ENCODE results near the gene RPL38. TPM values are rescaled to one million over a fixed set of nuclear protein-coding genes. Genes with fewer than 3 reads are reported as not detected.

Gene RPL38
- total RNA-seq, 1 donor from 2014 or later: 539 TPM

- Mint-ChIP-seq H3K27me3 (ENCODE audit: low read depth) (no peaks in the 10 kb centered on the region), H3K4me3 (ENCODE audit: unreplicated experiment) (no peak overlapping the region), H3K9me3 (ENCODE audit: low read depth) (no peaks in the 10 kb centered on the region), H3K4me1 (ENCODE audit: low read depth) (peaks cover 9% of the 10 kb centered on the region), H3K27ac (ENCODE audit: unreplicated experiment) (no peak overlapping the region), H3K36me3 (ENCODE audit: low read depth) (no peaks in the 10 kb centered on the region)
- TF ChIP-seq CTCF (IDR thresholded peaks at IDR 0.05): no peak
- no peak for DNase-seq (ENCODE audit: low spot score)
Measured at GRCh38 chr17:74241431-74241830, 38.0 kb downstream of the RPL38 start.

DNA sequence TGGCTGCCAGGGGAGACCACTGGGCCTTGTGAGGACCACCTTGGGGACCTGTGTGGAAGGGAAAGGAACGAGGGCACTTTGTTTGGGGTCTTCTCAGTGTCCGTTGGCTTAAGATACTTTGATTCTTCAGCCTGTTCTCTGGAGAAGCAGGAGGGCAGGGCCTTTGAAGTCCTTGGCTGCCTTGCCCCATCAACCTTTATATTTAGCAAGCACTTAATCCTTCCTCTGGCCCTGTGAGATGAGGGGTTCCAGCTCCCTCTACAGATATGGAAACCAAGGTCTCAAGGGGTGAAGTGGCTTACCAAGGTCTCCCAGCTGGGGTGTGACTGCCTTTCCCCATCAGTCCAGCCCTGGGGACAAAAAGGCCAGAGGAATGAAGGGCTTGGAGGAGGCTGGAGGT lies 38.4 kb downstream of the RPL38 start:
- Mint-ChIP-seq H3K4me1 (ENCODE audit: low read depth) (peaks cover 9% of the 10 kb centered on the region), H3K4me3 (ENCODE audit: unreplicated experiment) (no peak overlapping the region), H3K27ac (ENCODE audit: unreplicated experiment) (no peak overlapping the region), H3K27me3 (ENCODE audit: low read depth) (no peaks in the 10 kb centered on the region), H3K36me3 (ENCODE audit: low read depth) (no peaks in the 10 kb centered on the region), H3K9me3 (ENCODE audit: low read depth) (no peaks in the 10 kb centered on the region)
- TF ChIP-seq CTCF (IDR thresholded peaks at IDR 0.05): no peak
- no peak for DNase-seq (ENCODE audit: low spot score)

DNA sequence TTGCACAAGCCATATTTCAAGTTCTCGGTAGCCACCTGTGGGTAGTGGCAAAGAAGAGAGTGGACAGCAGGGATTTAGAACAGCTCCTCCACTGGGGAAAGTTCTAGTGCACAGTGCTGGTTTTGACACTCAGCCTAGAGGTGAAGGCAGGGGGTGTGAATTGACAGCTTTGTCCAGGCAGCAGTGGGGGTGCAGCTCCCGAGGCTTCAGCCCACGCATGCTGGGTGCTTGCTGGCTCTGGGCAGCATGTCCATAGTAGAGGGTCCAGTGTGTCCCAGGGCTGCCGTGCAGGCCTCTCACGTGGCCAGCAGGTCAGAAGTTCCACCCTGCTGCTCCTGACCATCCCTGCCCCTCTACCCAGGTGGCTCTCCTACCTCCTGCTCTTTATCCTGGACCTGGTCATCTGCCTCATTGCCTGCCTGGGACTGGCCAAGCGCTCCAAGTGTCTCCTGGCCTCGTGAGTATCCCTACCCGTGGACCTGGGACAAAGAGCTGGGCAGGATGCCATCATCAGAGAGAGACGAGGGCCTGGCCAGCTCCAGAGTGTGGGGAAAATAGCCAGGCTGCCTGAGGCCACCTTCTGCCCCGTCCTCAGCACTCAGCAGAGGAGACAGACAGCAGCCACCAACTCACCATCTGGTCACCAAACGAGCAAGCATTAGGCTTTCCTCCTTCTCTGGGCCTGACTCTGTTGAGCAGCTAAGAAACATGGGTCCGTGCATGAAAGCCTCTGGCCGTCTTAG lies 39.7 kb downstream of the RPL38 start:
- Mint-ChIP-seq H3K4me3 (ENCODE audit: unreplicated experiment) (no peak overlapping the region), H3K4me1 (ENCODE audit: low read depth) (peaks cover 9% of the 10 kb centered on the region), H3K27ac (ENCODE audit: unreplicated experiment) (no peak overlapping the region), H3K27me3 (ENCODE audit: low read depth) (no peaks in the 10 kb centered on the region), H3K36me3 (ENCODE audit: low read depth) (no peaks in the 10 kb centered on the region), H3K9me3 (ENCODE audit: low read depth) (no peaks in the 10 kb centered on the region)
- no peak for TF ChIP-seq CTCF (IDR thresholded peaks at IDR 0.05)
- DNase-seq (ENCODE audit: low spot score): no peak

GRCh38 chr17:74244128-74244527 lies 40.6 kb downstream of the RPL38 start:
- DNase-seq (ENCODE audit: low spot score): no peak
- H3K36me3 Mint-ChIP-seq (ENCODE audit: low read depth): no peaks in the 10 kb centered on the region
- no peak for TF ChIP-seq CTCF (IDR thresholded peaks at IDR 0.05)
- no peak overlapping the region for H3K4me3 Mint-ChIP-seq (ENCODE audit: unreplicated experiment)
- H3K27ac Mint-ChIP-seq (ENCODE audit: unreplicated experiment): no peak overlapping the region
- peaks cover 2% of the 10 kb centered on the region for H3K27me3 Mint-ChIP-seq (ENCODE audit: low read depth)
- H3K9me3 Mint-ChIP-seq (ENCODE audit: low read depth): no peaks in the 10 kb centered on the region
- H3K4me1 Mint-ChIP-seq (ENCODE audit: low read depth): peaks cover 9% of the 10 kb centered on the region

DNA sequence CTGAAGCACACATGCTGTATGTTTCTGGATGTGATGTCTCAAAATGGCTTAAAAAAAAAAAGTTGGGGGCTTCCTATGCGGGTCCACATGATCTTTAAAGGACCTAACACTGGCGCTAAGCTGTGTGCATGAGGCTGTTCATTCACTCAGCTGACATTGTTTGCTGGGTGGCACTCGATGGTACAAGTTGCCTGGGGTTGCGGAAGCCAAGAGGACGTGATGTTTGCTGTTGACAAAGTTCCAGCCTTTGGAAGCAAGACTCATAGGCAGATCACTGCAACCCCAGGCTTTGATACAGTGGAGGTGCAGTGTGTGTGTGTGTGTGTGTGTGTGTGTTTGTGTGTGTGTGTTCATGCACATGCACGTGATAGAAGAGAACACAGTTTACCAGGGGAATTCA lies 41.1 kb downstream of the RPL38 start:
- H3K4me3 Mint-ChIP-seq (ENCODE audit: unreplicated experiment): no peak overlapping the region
- DNase-seq (ENCODE audit: low spot score): no peak
- no peaks in the 10 kb centered on the region for H3K9me3 Mint-ChIP-seq (ENCODE audit: low read depth)
- H3K27me3 Mint-ChIP-seq (ENCODE audit: low read depth): peaks cover 4% of the 10 kb centered on the region
- H3K4me1 Mint-ChIP-seq (ENCODE audit: low read depth): peaks cover 9% of the 10 kb centered on the region
- no peak overlapping the region for H3K27ac Mint-ChIP-seq (ENCODE audit: unreplicated experiment)
- no peaks in the 10 kb centered on the region for H3K36me3 Mint-ChIP-seq (ENCODE audit: low read depth)
- no peak for TF ChIP-seq CTCF (IDR thresholded peaks at IDR 0.05)

Data from chondrocyte (in vitro differentiated cells).